Subcutaneous adipose tissue (tissue), 4 donors: ENCODE results near the gene SSBP4. TPM values are rescaled to one million over a fixed set of nuclear protein-coding genes. Genes with fewer than 3 reads are reported as not detected.

ENCODE experiments used
- total RNA-seq, 4 donors: library from RNA; depleted of rRNA; stranded (reverse); fragments of >200 nt; gene quantifications; one replicate each; pipeline ENCODE4 v1.1.0, GENCODE V29; 2016
- TF ChIP-seq, protein P1 (sequence below): fragments of 450-650 bp; IDR thresholded peaks from one replicate; pipeline ENCODE4 v1.5.1; 2016; ENCODE audit warnings: low read depth, mild to moderate bottlenecking, control low read depth, antibody characterized with exemption, moderate library complexity

The SSBP4 gene
- total RNA-seq, 4 donors from 2014 or later, result 19.8 to 32.0 (median 23.1) TPM

- TF ChIP-seq, protein P1, sequence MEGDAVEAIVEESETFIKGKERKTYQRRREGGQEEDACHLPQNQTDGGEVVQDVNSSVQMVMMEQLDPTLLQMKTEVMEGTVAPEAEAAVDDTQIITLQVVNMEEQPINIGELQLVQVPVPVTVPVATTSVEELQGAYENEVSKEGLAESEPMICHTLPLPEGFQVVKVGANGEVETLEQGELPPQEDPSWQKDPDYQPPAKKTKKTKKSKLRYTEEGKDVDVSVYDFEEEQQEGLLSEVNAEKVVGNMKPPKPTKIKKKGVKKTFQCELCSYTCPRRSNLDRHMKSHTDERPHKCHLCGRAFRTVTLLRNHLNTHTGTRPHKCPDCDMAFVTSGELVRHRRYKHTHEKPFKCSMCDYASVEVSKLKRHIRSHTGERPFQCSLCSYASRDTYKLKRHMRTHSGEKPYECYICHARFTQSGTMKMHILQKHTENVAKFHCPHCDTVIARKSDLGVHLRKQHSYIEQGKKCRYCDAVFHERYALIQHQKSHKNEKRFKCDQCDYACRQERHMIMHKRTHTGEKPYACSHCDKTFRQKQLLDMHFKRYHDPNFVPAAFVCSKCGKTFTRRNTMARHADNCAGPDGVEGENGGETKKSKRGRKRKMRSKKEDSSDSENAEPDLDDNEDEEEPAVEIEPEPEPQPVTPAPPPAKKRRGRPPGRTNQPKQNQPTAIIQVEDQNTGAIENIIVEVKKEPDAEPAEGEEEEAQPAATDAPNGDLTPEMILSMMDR, result no peak
Measured at GRCh38 chr19:18442941-18443340, 23.7 kb downstream of the SSBP4 start.

- TF ChIP-seq, protein P1, result no peak
Measured at GRCh38 chr19:18443406-18443805, 24.2 kb downstream of the SSBP4 start.

DNA sequence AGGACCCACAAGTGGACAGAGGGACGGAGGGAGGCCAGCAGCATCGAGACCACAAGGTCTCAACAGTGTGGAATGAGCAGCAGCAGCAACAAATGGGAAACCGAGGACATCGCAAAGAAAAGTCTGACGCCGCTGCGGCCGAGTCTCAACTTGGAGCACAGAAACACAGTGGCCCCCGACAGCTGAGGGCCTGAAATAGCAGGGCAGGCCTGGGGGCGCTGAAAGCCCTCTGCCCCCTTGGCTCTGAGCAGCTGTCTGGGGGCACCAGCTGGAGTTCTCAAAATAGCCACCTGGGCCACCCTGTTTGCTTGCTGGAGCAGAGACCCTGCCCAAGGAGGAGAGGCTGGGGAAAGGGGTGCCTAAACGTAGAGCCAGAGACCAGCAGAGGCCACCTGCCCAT, 24.6 kb downstream of the SSBP4 start:
- TF ChIP-seq, protein P1, result no peak

- TF ChIP-seq, protein P1, result no peak
Measured at GRCh38 chr19:18444513-18444912, 25.3 kb downstream of the SSBP4 start.

- TF ChIP-seq, protein P1, result no peak
Measured at GRCh38 chr19:18445262-18445948, 26.2 kb downstream of the SSBP4 start.

DNA sequence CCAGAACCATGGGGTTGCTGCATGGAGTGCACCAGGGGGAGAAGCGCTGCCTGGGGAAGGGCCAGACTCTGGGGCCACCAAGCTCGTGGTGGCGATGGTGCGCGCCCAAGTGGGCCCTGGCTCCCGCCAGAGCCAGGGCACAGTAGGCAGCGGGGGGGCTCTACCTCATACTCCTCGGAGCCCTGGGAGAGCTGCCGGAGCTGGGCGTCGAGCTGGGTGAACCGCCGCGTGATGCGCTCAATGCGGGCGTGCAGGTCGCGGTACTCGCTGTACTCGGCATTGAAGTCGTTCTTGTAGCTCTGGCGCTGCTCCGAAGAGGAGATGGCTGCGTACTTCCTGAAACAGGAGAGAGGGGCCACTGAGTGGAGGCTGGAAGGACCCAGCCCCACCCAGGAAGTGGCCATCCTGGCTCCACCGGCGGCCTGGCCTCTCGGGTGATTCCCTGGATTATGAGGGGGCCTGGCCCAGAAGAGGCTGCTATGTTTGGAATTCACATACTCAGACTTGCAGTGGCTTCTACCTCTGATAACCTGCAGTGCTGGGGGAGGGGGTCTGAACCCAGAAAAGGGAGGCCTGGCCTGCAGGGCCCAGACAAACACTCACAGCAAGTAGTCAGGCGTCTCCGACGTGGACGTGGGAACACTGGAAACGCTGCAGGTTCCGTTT, 27.1 kb downstream of the SSBP4 start:
- TF ChIP-seq, protein P1, result no peak

- TF ChIP-seq, protein P1, result no peak
Measured at GRCh38 chr19:18446811-18447359, 27.7 kb downstream of the SSBP4 start.
